ENCODE measurements around the gene ZMYND11.

Gene ZMYND11

DNA sequence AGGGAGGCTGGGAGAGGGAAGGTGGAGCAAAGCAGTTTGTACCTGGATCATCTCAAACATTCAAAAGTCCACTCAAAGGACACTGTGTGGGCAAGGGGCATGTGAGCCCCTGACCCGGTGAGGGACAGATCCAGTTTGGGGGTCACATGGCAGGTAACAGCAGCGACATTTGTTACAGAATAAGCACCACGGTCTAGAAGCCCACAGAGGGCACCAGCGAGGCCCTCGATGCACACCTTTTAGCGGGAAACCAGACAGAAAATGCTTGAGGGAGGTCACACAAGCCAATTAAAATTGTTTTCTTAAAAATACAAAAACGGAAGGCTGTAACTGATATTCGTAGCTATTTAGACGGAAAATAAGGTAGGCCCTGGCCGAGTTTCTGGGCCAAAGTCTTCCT is 144.4 kb downstream of the ZMYND11 start:
- H3K27ac ChIP-seq (ENCODE audit: extremely low read depth, low read depth, low read length), result no peak overlapping the region
- H3K4me3 ChIP-seq (ENCODE audit: low read depth, low read length), result no peak overlapping the region
- CTCF ChIA-PET, result no interaction called here
- TF ChIP-seq TCF7L2 (IDR thresholded peaks at IDR 0.05; ENCODE audit: borderline replicate concordance, low read depth, low read length), result no peak
- TF ChIP-seq ZNF23 (tag by site-specific recombination; IDR thresholded peaks at IDR 0.05; ENCODE audit: borderline replicate concordance), result no peak
- no peak for TF ChIP-seq ZFP37 (tag by site-specific recombination; IDR thresholded peaks at IDR 0.05)
- TF ChIP-seq ZNF626 (tag by site-specific recombination; IDR thresholded peaks at IDR 0.05), result no peak
- no peak for TF ChIP-seq CTCF (tag by site-specific recombination; IDR thresholded peaks at IDR 0.05)
- no peak for TF ChIP-seq ZNF561 (tag by site-specific recombination; IDR thresholded peaks at IDR 0.05; ENCODE audit: borderline replicate concordance)
- TF ChIP-seq, protein P1, sequence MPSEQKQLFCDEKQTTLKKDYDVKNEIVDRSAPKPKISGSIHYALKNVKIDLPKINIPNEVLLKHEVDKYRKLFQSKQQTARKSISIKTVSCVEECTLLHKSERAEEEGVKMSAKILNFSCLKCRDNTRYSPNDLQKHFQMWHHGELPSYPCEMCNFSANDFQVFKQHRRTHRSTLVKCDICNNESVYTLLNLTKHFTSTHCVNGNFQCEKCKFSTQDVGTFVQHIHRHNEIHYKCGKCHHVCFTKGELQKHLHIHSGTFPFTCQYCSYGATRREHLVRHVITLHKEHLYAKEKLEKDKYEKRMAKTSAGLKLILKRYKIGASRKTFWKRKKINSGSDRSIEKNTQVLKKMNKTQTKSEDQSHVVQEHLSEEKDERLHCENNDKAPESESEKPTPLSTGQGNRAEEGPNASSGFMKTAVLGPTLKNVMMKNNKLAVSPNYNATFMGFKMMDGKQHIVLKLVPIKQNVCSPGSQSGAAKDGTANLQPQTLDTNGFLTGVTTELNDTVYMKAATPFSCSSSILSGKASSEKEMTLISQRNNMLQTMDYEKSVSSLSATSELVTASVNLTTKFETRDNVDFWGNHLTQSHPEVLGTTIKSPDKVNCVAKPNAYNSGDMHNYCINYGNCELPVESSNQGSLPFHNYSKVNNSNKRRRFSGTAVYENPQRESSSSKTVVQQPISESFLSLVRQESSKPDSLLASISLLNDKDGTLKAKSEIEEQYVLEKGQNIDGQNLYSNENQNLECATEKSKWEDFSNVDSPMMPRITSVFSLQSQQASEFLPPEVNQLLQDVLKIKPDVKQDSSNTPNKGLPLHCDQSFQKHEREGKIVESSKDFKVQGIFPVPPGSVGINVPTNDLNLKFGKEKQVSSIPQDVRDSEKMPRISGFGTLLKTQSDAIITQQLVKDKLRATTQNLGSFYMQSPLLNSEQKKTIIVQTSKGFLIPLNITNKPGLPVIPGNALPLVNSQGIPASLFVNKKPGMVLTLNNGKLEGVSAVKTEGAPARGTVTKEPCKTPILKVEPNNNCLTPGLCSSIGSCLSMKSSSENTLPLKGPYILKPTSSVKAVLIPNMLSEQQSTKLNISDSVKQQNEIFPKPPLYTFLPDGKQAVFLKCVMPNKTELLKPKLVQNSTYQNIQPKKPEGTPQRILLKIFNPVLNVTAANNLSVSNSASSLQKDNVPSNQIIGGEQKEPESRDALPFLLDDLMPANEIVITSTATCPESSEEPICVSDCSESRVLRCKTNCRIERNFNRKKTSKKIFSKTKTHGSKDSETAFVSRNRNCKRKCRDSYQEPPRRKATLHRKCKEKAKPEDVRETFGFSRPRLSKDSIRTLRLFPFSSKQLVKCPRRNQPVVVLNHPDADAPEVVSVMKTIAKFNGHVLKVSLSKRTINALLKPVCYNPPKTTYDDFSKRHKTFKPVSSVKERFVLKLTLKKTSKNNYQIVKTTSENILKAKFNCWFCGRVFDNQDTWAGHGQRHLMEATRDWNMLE (tag by site-specific recombination; conservative IDR thresholded peaks at IDR 0.05; ENCODE audit: low read depth), result no peak
- TF ChIP-seq TRIM28 (IDR thresholded peaks at IDR 0.05; ENCODE audit: borderline replicate concordance, low read length), result no peak
- TF ChIP-seq BCL11B (tag by site-specific recombination; IDR thresholded peaks at IDR 0.05; ENCODE audit: low read depth), result no peak
- TF ChIP-seq BCL6B (tag by site-specific recombination; IDR thresholded peaks at IDR 0.05), result no peak
- no peak for TF ChIP-seq ZNF529 (tag by site-specific recombination; IDR thresholded peaks at IDR 0.05; ENCODE audit: insufficient replicate concordance)
- no peak for TF ChIP-seq ZBTB20 (tag by site-specific recombination; IDR thresholded peaks at IDR 0.05)
- no peak for TF ChIP-seq REST (tag by site-specific recombination; IDR thresholded peaks at IDR 0.05)
- TF ChIP-seq ZNF544 (tag by site-specific recombination; IDR thresholded peaks at IDR 0.05), result no peak
- no peak for TF ChIP-seq ZSCAN16 (tag by site-specific recombination; IDR thresholded peaks at IDR 0.05)
- no peak for TF ChIP-seq INSM2 (tag by site-specific recombination; IDR thresholded peaks at IDR 0.05)
- TF ChIP-seq MYNN (tag by site-specific recombination; IDR thresholded peaks at IDR 0.05; ENCODE audit: borderline replicate concordance), result no peak
- TF ChIP-seq SCRT2 (tag by site-specific recombination; IDR thresholded peaks at IDR 0.05), result no peak
- no peak for TF ChIP-seq ZNF792 (tag by site-specific recombination; IDR thresholded peaks at IDR 0.05)
- TF ChIP-seq ZNF548 (tag by site-specific recombination; IDR thresholded peaks at IDR 0.05), result no peak
- H3K9me3 ChIP-seq (ENCODE audit: control insufficient read depth, insufficient read depth, low read depth, low read length), result no peaks in the 10 kb centered on the region
- H3K4me1 ChIP-seq (ENCODE audit: control insufficient read depth, insufficient read depth, low read length), result peaks cover 2% of the 10 kb centered on the region; the same call in 1 of the 2 replicates
- peaks cover 0 to 66% of the 10 kb centered on the region in 2 experiments; a peak in 1 of 3 replicates for H3K36me3 ChIP-seq (ENCODE audit: control insufficient read depth in 2 of 2, insufficient read depth in 1 of 2, low read length in 2 of 2)
- POLR2A ChIA-PET, result no interaction called here
